C4-2B (cell line): ENCODE results near the gene ISCA1.

Source experiments
- CTCF ChIP-seq: fragments of 450-650 bp; conservative IDR thresholded peaks from 2 replicates; pipeline ENCODE4 v1.5.1; 2017; ENCODE audit warnings: mild to moderate bottlenecking
- ZFX ChIP-seq: fragments of 450-650 bp; IDR thresholded peaks from 2 replicates; pipeline ENCODE4 v1.6.1; 2017

GRCh38 chr9:86324308-86324707 lies 42.0 kb upstream of the ISCA1 start:
- TF ChIP-seq CTCF (no peak), ZFX (no peak)
